Measurements from ENCODE around the gene FAM118B.
"Not testable (repeated sequence)": the region's sequence is repeated elsewhere in the genome, so short reads cannot be mapped to it uniquely, and the experiment has no call there.

The FAM118B gene

DNA sequence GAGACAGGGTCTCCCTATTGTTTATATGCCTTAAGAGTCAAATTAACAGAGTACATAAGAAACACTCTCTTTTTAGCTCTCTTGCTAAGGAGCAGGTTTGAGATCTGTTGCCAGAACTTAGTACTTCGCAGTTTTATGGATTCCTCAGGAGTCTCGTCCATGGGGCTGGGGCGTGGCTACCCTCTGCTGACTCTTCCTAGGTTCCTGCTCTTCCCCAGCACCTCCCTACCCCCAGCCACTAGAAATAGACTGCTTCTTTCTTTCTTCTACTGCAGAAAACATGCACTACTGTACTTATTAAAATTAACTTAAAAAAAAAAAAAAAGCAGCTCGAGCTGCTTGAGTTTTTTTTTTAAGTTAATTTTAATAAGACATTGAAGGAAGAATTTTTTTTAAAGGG lies 8.0 kb downstream of the FAM118B start:
- no peak for ATAC-seq

DNA sequence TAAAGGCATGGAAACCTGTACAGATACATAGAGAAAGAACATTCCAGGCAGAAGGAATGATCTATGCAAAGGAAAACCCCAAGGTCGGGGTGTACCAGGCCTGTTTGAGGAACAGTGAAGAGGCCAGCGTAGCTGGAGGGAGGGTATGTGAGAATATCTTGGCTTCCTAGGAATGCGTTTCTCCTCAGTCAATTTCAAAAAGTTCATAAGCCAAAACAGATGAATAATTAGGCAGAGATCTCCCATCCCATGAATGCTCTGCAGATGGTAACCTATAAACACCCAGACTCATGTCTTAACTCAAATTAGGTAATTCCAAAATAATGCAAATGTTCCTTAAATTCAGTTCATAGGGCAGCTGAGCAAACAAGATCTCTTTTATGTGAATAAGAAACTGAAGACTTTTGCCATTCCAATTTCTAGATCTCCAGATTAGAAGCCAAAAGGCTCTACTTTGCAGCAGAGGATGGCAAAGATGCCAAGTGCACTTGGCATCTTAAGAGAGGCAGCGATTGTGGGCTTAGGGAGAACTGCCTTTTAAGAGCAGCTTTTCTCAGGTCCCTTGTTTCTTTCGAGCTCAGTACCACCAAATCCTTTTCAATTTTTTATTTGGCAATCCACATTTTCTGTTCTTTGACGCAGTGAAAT lies 13.2 kb downstream of the FAM118B start:
- no peak for ATAC-seq

DNA sequence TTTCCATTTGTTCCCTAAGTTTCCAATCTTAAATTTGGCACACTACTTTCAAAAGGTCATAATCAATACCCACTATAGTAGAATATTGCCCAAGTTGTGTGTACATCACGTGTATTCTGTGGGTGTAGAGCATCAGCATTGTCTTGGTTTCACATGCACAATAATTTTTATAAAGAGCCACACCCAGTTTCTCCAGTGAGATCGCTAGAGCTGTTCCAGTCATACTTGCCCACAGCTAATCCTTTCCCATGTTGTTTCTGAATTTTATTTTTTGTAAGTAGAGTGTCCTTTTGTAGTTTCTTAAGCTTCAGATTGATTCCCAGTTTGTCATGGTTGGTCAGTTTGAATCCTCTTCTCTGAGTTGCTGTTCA lies 13.7 kb downstream of the FAM118B start:
- no peak for ATAC-seq

DNA sequence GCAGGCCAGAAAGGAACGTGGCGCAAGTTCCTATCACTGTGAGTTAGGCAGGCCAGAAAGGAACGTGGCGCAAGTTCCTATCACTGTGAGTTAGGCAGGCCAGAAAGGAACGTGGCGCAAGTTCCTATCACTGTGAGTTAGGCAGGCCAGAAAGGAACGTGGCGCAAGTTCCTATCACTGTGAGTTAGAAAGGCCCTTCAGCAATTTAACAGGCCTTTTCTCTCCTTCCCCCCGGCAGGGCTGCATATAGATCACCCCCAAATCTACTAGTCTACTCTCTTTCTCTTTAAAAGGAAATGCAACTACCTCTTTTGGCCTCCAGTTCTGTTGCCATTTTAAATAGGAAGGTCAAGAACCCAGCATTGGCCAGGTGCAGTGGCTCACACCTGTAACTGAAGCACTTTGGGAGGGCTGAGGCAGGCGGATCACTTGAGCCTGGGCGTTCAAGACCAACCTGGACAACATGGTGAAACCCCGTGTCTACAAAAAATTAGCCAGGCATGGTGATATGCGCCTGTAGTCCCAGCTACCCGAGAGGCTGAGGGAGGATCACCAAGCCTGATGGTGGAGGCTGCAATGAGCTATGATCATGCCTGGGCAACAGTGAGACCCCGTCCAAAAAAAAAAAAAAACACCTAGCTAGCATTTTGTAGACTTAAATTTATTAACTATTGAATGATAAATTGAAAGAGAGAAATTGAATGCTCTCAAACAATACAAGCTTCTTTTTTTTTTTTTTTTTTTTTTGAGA lies 14.9 kb downstream of the FAM118B start:
- ATAC-seq = no peak

DNA sequence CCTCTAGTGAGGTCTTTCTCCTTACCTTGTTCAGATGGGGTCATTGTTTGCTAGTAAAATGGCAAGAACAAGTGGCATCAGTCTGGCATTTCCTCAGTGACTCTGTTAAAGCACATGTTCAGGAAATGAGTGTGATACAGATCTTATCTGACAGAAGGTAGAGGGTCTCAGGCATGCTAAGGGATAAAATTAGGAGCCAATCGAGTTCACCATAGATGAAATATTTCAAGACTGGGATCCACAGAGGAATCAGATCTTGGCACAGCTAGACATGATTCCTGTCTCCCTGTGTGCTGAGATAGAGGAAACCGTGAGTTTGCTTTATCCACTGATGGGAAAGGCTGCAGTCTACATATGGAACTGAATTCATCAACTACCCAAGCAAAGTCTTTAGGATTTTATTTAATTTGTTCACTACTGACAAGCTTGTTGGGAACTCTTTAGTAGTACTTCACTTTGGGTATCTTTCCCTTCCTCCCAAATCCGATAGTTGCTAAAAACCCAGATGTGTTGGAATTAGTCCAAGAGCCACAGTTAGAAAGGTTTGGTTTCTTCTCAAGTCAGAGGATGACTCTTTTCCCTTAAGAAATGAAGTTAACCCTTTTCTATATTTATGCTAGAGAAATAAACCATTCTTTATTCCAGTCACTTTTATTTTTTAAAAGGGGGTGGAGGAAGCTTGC lies 18.4 kb downstream of the FAM118B start:
- no peak for ATAC-seq

DNA sequence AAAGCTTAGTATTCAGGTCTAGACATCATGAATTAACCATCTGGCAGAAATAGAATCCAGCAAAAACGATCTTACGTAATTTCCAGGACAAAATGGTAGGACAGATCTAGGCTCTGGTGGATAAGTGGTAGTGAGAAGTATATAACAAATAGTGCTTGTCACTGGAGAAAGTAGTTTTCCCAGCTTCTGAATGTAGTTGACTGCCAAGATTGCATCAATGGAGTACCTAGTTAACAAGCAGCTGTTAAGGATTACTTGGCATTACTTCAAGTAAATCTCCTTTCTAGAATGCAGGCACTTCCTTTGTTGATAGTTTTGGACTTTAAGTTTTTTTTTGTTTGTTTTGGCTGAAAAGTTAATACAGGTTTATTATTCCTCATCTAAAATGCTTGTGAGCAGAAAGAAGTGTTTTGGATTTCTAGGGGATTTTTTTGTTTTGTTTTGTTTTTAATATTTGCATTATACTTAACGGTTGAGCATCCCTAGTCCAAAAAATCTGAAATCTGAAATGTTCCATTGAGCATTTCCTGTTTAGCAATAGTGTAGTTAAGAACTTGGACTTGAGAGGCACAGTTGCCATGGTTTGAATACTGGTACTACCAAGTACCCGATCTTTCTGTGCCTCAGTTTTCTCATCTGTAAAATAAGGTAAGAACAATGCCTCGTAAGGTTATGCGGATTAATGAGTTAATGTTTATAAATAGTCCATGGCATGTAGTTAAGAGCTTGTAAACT lies 20.3 kb downstream of the FAM118B start:
- no peak for ATAC-seq

DNA sequence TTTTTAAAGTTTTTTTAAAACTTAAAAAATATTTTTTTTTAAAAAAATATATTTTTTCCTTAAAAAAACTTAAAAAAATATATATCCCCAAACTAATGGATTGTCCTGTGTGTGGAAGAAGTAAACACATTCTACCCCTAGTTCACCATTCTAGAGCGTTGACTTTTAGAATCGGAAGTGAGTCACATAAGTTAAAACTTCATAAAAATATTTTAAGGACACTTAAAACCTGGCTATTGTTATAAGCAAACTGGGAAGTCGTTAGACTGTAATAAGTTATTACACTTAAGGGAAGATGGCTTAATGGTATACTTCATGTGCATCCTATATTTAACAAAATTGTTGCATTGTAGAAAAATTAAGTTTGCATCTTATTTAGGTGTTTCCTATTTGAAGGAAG lies 21.1 kb downstream of the FAM118B start:
- no peak for ATAC-seq

DNA sequence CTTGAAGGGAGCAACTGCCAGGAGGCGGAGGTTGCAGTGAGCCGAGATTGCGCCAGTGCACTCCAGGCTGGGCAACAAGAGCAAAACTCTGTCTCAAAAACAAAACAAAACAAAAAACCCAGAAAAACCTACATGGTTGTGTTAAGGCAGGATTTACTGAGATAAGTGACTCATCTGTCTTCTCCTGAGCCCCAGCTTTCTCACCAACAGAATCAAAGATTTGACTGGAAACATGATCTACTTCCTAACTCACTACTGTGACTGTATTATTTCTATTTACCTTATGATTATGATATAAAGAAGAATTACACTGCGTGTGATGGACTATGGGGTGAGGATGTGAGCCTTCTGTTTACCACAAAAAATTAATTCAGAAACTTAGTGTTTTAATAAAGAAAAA lies 21.8 kb downstream of the FAM118B start:
- no peak for ATAC-seq

DNA sequence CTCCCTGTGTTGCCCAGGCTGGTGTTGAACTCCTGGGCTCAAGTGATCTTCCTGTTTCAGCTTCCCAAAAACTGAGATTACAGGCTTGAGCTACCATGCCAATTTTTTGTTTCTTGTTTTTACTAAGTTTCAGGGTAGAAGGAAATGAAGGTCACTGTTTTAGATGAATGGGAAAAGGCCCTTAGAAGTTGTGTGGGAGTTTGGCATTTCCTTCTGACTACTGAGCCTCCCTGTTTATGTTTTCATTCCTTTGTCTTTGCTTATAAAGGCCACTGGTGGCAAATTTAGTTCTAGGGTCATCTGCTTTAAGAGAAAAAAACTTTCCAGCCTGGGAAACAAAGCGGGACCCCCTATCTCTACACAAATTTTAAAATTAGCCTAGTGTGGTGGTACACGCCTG lies 35.1 kb downstream of the FAM118B start:
- no peak for ATAC-seq

DNA sequence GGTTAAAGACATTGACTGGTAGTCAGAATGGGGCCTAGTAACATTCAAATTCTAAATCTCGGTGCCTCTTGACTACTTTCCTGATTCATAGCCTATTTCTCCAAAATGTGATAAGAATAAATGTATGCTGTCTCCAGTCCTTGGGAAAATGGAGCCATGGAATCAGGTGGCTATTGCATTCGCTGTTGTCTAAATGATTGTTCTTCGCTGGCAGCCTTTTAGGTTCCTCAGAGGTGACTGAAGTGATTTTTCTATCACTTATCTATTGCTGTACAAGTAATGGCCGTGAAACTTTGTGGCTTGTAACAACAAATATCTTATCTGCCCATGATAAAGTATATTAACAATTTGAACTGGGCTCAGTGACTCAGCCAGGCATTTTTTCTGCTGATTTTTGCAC lies 41.7 kb downstream of the FAM118B start:
- no peak for ATAC-seq

DNA sequence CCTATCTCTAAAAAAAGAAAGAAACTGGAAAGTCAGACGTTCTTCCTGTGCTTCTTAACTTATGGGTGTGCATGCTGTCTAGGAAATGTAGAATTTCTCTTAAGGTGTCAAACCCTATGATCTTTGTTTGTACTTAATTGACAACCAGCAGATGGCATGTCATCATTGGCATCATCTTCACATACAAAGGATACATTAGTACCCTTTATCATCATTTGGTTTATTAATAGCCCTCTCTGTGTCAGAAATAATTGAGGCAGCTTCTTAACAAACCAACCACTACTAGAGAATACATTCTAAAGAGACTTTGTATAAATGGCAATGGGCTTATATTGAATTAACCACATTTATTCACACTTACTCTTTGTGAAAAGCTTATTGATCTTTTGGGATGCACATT lies 43.2 kb downstream of the FAM118B start:
- no peak for ATAC-seq

DNA sequence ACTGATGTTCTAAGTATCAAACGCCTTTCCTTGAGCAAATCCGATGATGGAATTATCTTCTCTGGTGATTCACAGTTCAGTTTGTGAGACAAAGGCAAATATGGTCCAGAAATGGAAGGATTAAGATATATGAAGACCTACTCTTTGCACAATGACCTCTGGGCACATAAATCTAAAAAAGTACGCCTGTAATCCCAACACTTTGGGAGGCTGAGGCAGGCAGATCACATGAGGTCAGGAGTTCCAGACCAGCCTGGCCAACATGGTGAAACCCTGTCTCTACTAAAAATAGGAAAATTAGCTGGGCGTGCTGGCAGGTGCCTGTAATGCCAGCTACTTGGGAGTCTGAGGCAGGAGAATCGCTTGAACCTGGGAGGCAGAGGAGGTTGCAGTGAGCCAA lies 43.9 kb downstream of the FAM118B start:
- ATAC-seq = not testable (repeated sequence)

DNA sequence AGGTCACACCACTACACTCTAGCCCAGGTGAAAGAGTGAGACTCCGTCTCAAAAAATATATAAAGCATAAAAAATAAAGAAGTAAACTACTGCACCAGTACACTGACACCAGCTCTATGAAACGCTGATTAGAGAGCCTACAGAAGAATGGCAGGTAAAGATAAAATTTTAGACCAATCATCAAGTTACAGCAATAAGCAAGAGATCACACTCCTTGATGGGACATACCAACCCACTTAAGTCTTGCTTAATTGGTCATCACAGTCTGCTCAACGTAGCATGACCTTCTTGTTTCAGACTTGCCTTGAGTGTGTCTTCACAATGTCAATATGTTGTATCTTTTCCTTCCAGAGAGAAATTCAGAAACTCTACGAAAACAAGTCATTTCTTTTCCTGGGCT lies 44.6 kb downstream of the FAM118B start:
- no peak for ATAC-seq

DNA sequence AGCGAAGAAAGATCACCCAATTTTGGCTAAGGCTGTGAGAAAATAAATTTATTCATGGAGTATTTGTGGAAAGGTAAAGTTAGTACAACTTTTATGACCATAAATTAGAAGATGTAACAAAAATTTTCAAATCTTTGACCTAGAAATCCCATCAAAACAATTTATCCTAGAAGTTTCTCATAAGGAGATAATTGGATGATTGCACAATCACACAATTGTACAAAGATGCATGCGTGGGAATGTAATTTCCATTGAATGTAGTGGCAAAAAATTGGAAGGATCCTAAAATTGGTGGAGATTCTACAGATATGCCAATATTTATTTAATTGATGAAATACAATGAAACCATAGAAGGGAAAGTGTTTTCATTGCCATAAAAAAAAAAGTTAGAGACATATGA lies 45.6 kb downstream of the FAM118B start:
- ATAC-seq = no peak

DNA sequence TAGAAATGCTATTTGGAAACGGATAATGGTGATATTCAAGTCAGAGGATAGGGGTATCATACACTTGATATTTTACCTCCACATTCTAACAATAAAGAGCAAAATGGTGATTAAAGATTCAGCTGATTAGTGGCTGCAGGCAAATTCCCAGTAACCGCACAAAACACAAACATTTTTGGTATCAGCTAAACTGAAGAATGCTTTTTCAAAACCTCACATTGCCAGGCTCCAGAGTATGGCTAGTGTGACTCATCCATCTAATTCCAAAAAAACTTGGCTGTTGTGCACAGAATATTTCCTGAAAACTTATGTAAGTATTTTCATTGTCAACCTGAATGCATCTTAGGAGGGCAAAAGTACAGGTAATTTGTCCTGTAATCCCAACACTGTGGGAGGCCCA lies 46.2 kb downstream of the FAM118B start:
- ATAC-seq = no peak

DNA sequence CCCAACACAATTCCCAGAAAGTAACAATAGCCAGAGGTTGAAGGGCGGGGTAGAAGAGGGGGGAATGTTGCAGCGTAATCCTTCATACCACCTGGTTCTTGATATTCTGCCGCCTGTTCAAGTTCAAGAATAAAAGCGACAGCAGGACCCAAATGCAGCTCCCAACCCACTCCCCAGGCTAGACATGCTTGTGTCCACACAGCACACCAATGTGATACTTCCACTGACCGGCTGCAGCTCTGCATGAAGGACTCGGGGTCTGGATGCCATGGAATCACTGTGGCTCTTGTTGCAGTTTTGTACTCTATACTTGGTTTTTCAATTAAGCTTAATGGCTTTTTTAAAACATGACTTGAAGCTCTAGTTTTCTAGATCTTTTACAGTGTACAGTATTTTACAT lies 50.6 kb downstream of the FAM118B start:
- ATAC-seq = no peak

DNA sequence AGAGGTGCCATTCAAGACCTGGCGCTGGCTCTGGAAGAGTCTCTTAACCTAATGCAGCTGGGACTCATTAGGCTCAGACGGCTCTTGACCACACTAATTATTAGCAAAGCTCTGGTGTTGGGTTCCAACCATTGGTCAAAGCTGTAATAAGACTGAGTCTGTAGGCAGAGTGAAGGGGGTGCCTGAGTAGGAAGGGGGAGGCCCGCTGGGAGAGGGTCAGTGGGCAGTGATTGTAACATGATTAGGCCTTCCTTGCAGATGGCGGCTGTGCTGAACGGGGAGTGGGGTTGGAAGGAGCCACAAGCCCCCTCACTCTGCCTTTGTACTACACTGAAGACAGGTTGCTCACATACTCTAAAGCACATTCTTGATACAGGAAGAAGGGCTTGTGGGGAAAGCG lies 51.9 kb downstream of the FAM118B start:
- ATAC-seq = no peak

DNA sequence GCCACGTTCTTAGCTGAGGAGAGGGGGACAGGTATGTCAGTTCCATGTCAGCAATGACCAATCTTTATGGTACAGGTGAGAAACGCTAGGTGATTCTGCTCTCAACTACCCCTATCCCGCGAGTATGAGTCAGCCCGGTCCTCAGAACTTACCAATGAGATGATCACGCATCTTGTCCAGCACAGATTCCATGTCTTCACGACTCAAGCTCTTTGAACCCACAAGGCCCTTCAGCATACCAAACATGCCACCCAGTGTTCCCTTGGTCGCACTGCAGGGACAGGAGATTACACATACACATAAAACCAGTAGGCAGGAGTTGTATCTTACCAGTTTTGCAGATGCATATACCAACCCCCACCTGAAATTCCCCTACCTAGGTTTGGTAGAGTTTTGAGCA lies 54.2 kb downstream of the FAM118B start:
- ATAC-seq = no peak

DNA sequence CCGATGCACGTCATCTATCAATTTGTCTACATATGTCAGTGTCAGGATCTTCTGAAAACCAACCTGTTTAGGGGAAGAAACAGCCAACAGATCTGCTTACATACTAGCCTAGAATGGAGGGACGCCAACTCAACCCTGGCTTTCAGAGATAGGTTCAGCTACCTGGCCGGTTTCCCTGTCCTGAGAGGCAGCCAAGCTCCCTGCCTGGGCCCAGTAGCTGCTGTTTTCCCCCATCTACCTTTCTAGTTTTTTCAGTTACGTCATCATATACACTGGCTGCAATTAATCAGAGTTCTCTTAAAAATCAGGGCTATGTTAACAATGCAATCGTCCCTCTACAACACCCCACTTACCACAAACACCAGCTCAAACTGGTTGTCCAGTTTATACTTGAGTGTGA lies 56.1 kb downstream of the FAM118B start:
- no peak for ATAC-seq

DNA sequence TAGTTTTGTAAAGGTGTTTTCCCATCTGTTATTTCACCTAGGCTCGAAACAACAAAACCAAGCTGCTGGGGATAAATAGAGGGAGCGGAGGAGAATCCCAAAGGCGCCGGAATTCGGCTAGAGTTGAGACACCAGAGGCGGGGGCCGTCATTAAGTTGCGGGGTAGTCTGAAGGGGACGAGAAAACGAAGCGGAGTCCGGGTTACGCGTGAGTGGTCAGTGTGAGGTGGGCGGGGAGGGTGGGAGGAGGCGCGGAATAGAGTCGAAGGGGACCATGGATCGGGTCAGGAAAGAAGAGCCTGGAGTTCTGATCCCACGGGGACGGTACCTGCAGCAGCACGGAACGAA lies 56.8 kb downstream of the FAM118B start:
- ATAC-seq = no peak

DNA sequence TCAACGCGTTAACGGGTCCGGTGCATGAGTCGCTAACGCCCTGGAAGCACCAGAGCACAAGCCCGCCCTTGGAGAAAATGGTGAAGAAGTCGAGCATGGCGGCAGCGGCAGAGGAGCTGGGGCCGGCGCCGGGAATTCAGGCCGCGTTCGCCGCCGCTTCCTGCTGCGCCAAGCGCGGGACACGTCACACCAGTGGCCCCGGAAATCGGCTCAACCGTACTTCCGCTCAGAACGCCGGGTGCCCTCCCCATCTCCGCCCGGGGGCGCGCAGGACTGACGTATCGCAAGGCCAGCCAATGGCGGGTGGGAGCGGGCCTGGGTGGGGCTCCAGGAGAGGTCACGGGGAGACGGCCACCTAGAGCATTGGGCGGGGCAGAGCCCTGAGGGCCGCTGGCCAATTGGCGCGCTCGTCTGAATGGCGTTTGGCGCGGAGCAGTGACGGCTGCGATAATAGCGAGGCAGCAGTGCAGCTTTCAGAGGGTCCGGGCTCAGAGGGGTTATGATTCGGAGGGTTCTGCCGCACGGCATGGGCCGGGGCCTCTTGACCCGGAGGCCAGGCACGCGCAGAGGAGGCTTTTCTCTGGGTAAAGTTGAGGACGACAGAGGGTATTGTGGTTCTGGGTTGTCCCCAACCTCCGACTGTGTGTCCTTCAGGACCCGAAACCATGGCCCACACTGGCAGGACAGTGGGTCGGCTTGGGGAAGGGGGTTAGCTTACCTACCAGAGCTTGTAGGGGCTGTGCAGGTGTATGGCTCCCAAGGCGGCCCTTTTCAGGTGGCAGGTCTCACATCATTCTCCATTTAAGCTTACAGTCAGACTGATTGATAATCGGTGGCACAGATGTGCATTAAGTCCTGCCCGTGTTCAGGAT lies 57.4 kb downstream of the FAM118B start, which contains the start of the genes FOXRED1 and SRPRA:
Gene FOXRED1, plus strand, starts transcription at position 447 of the 872 bp plus-strand sequence. Its CDS starts 53 bp downstream, at position 500.
Gene SRPRA, minus strand, starts transcription at position 188 of the 872 bp plus-strand sequence. Its CDS starts 91 bp downstream, at position 97.
- ATAC-seq = peak; percentile 99

DNA sequence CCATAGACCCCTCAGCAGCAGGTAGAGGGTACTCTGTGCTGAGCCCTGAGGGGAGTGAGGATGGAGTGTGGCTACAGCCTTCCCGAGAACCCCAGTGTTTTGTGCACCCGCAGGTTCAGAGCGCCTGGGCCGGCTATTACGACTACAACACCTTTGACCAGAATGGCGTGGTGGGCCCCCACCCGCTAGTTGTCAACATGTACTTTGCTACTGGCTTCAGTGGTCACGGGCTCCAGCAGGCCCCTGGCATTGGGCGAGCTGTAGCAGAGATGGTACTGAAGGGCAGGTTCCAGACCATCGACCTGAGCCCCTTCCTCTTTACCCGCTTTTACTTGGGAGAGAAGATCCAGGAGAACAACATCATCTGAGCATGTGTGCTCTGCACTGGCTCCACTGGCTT lies 65.7 kb downstream of the FAM118B start:
- ATAC-seq = no peak
